ENCODE results near the gene C20orf96.
"Not testable (repeated sequence)": the region's sequence is repeated elsewhere in the genome, so short reads cannot be mapped to it uniquely, and the experiment has no call there.

Gene C20orf96

DNA sequence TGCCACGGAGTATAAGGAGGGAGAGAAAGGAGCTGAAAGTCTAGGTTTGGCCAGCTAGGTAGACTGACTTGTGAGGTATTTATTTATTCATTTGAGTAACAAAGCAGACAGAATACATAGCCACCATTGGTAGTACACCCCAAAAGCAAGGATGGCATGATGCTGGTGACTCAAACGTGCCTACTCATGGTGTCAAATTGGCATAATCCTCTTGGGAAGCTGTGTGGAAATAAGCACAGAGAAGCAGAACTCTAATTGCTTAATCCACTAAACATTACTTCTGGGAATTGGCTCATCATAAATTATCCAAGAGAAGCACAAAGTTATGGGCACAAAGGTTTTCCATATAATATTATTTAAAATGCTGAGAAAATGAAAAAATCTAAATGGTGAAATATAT lies 30.6 kb downstream of the C20orf96 start:
- no peak overlapping the region for H3K4me3 ChIP-seq (ENCODE audit: control insufficient read depth, low read depth, low read length)
- TF ChIP-seq, protein P1, sequence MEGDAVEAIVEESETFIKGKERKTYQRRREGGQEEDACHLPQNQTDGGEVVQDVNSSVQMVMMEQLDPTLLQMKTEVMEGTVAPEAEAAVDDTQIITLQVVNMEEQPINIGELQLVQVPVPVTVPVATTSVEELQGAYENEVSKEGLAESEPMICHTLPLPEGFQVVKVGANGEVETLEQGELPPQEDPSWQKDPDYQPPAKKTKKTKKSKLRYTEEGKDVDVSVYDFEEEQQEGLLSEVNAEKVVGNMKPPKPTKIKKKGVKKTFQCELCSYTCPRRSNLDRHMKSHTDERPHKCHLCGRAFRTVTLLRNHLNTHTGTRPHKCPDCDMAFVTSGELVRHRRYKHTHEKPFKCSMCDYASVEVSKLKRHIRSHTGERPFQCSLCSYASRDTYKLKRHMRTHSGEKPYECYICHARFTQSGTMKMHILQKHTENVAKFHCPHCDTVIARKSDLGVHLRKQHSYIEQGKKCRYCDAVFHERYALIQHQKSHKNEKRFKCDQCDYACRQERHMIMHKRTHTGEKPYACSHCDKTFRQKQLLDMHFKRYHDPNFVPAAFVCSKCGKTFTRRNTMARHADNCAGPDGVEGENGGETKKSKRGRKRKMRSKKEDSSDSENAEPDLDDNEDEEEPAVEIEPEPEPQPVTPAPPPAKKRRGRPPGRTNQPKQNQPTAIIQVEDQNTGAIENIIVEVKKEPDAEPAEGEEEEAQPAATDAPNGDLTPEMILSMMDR (IDR thresholded peaks at IDR 0.05; ENCODE audit: control insufficient read depth, insufficient read depth, low read depth, low read length, missing control alignments), result no peak
- DNase-seq (ENCODE audit: low read depth), result no peak

DNA sequence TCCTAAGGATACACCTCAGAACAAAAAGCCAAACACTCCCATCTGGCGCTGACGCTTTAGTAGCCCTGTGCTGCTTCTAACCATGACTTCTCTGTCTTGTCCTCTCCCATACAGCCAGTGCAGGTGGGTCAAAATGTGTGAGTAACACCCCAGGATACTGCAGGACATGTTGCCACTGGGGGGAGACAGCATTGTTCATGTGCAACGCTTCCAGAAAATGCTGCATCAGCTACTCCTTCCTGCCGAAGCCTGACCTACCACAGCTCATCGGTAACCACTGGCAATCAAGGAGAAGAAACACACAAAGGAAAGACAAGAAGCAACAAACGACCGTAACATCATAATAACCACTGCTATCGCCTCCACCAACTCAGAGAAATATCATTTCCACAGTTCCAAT lies 31.6 kb downstream of the C20orf96 start:
- DNase-seq (ENCODE audit: low read depth), result no peak
- TF ChIP-seq, protein P1 (IDR thresholded peaks at IDR 0.05; ENCODE audit: control insufficient read depth, insufficient read depth, low read depth, low read length, missing control alignments), result peak; percentile 37
- no peak overlapping the region for H3K4me3 ChIP-seq (ENCODE audit: control insufficient read depth, low read depth, low read length)

DNA sequence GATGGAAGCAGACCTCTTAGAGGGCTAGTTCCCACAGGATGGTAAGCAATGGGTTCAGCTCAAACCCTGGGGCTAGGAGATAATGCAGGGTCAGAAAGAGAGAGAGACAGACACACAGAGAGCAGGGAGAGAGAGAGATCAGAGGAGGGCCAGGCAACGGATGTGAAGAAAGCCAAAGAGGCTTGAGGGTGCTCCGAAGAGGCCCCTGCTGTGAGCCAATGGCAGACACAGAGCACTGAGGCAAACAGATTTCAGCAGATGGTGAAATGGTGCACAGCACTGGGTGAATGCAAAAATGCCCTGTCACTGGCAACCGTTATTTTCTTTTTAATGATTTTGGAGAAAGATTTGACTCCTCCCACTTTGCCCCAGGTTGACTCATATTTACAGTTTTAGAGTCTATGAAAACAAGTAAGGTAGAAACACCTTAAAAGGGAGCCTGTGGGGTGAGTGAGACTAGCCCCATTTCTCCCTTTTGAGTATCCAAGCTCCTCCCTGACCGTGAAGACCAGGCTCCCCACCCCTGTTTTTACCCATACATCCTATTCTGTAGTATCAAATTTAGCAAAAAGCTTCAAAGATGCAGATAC lies 32.2 kb downstream of the C20orf96 start:
- TF ChIP-seq, protein P1 (IDR thresholded peaks at IDR 0.05; ENCODE audit: control insufficient read depth, insufficient read depth, low read depth, low read length, missing control alignments), result no peak
- no peak for DNase-seq (ENCODE audit: low read depth)
- no peak overlapping the region for H3K4me3 ChIP-seq (ENCODE audit: control insufficient read depth, low read depth, low read length)

DNA sequence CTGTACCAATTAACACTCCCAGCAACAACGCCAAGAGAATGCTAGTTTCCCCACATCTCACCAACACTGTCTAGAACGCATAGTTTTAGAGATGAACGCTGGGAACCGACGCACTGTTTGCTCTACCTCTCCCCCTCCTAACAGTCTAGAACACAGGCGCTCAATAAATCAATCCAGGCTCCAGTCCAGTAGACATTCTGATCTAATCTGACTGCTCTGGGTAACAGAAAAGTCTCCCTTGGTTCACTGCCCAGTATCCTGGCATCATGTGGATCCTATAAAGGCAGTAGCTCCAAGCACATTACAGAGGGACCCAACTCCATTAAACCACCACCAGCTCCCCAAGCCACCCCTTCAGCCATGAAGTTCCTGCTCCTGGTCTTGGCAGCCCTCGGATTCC lies 33.1 kb downstream of the C20orf96 start, which contains the start of gene DEFB132:
TSS of gene DEFB132 (plus strand) at position 306 of the 400 bp plus-strand sequence. CDS start at position 361, 55 bp downstream.
- H3K4me3 ChIP-seq (ENCODE audit: control insufficient read depth, low read depth, low read length), result no peak within 1 kb of the TSS
- no peak for DNase-seq (ENCODE audit: low read depth)
- TF ChIP-seq, protein P1 (IDR thresholded peaks at IDR 0.05; ENCODE audit: control insufficient read depth, insufficient read depth, low read depth, low read length, missing control alignments), result no peak

DNA sequence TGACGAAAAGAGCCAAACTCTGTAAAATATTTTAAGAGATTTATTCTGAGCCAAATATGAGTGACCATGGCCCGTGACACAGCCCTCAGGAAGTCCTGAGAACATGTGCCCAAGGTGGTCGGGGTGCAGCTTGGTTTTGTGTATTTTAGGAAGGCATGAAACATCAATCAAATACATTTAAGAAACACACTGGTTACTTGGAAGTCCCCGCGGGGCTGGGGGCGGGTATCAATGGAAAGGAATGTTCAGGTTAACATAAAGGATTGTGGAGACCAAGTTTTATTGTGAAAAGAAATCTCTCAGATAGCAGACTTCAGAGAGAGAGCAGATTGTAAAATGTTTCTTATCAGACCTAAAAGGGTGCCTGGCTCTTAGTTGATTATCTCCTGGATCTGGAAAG lies 37.1 kb downstream of the C20orf96 start:
- not testable (repeated sequence) for DNase-seq (ENCODE audit: low read depth); H3K4me3 ChIP-seq (ENCODE audit: control insufficient read depth, low read depth, low read length)

DNA sequence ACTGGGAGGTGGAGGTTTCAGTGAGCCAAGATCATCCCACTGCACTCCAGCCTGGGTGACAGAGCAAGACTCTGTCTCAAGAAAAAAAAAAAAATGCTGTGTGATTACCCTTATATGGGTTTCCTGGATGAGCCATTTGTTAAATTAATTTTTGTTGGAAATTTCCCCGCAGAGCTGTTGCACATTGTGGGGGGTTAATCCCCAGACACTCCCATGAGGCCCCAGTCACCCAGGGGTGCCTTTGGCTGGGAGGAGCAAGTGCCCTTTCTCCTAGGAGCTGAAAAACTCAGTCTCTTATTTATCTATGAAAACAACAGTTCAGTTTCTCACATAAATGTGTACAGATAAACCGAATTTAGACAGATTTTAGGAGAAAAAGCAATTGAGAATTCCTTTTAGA lies 37.7 kb downstream of the C20orf96 start:
- no peak for DNase-seq (ENCODE audit: low read depth)
- no peak overlapping the region for H3K4me3 ChIP-seq (ENCODE audit: control insufficient read depth, low read depth, low read length)
- TF ChIP-seq, protein P1 (IDR thresholded peaks at IDR 0.05; ENCODE audit: control insufficient read depth, insufficient read depth, low read depth, low read length, missing control alignments), result no peak

DNA sequence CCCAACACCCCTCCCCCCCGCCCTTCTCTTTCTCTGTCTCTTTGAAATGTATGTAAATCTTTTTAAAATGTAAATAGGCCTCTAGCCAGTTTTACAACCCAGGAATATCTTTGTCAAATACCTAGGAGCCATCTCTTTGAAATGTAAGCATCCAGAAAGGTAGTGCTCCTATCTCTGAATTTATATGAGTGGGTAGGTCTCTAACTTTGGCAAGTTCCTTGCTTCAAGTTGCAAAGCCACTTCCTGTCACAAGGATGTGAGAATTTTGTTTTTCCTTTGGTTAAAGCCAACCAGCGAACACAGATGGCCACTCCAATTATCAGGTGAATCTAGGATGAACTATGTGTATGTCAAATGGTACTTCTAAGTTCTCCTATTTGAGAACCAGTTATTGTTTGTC lies 39.2 kb downstream of the C20orf96 start:
- no peak overlapping the region for H3K4me3 ChIP-seq (ENCODE audit: control insufficient read depth, low read depth, low read length)
- no peak for DNase-seq (ENCODE audit: low read depth)
- TF ChIP-seq, protein P1 (IDR thresholded peaks at IDR 0.05; ENCODE audit: control insufficient read depth, insufficient read depth, low read depth, low read length, missing control alignments), result no peak
